ENCODE results near the gene SNAPC3. TPM values are rescaled to one million over a fixed set of nuclear protein-coding genes. Genes with fewer than 3 reads are reported as not detected.

Gene SNAPC3
- total RNA-seq, 1 donor, result 30.4 TPM

- no peak overlapping the region for H2AFZ ChIP-seq (ENCODE audit: low read length)
- DNase-seq (ENCODE audit: insufficient read length, low spot score, missing footprints), result no peak
- TF ChIP-seq CTCF (IDR thresholded peaks at IDR 0.05; ENCODE audit: extremely low read depth, low read depth, low read length), result no peak
- no peaks in the 10 kb centered on the region for H3K79me2 ChIP-seq (ENCODE audit: insufficient read depth, low read length)
- H3K27me3 ChIP-seq (ENCODE audit: insufficient read depth, low read length), result no peaks in the 10 kb centered on the region
- no peaks in the 10 kb centered on the region for H3K9me3 ChIP-seq (ENCODE audit: low read depth, low read length)
- no peaks in the 10 kb centered on the region for H4K20me1 ChIP-seq (ENCODE audit: insufficient read depth, low read length)
- peak overlapping the region; percentile 54 for H3K27ac ChIP-seq (ENCODE audit: low read depth, low read length)
- peaks cover 9% of the 10 kb centered on the region for H3K4me1 ChIP-seq (ENCODE audit: insufficient read depth, low read length)
- H3K36me3 ChIP-seq (ENCODE audit: insufficient read depth, low read length), result no peaks in the 10 kb centered on the region
- H3K4me3 ChIP-seq (ENCODE audit: insufficient read depth, low read length), result no peak overlapping the region
- H3K4me2 ChIP-seq (ENCODE audit: insufficient read depth, low read length), result peak overlapping the region; percentile 55
Observed at GRCh38 chr9:15400281-15400941, 22.3 kb upstream of the SNAPC3 start.

- H2AFZ ChIP-seq (ENCODE audit: low read length), result peak overlapping the region; percentile 61
- peak; percentile 88 for DNase-seq (ENCODE audit: insufficient read length, low spot score, missing footprints)
- H3K4me2 ChIP-seq (ENCODE audit: insufficient read depth, low read length), result peak overlapping the region; percentile 29
Observed at GRCh38 chr9:15401266-15401665, 21.4 kb upstream of the SNAPC3 start.

GRCh38 chr9:15403155-15403554 is 19.5 kb upstream of the SNAPC3 start:
- Histone ChIP-seq H3K27ac (ENCODE audit: low read depth, low read length) (no peak overlapping the region), H3K79me2 (ENCODE audit: insufficient read depth, low read length) (no peaks in the 10 kb centered on the region), H3K4me1 (ENCODE audit: insufficient read depth, low read length) (peaks cover 9% of the 10 kb centered on the region), H3K4me2 (ENCODE audit: insufficient read depth, low read length) (no peak overlapping the region), H4K20me1 (ENCODE audit: insufficient read depth, low read length) (no peaks in the 10 kb centered on the region), H3K9me3 (ENCODE audit: low read depth, low read length) (no peaks in the 10 kb centered on the region), H2AFZ (ENCODE audit: low read length) (no peak overlapping the region), H3K36me3 (ENCODE audit: insufficient read depth, low read length) (no peaks in the 10 kb centered on the region), H3K4me3 (ENCODE audit: insufficient read depth, low read length) (no peak overlapping the region), H3K27me3 (ENCODE audit: insufficient read depth, low read length) (no peaks in the 10 kb centered on the region)
- no peak for DNase-seq (ENCODE audit: insufficient read length, low spot score, missing footprints)
- TF ChIP-seq CTCF (IDR thresholded peaks at IDR 0.05; ENCODE audit: extremely low read depth, low read depth, low read length), result peak; percentile 30

More at GRCh38 chr9:15401266-15401665, 21.4 kb upstream of the SNAPC3 start:
- Histone ChIP-seq H3K27me3 (ENCODE audit: insufficient read depth, low read length) (no peaks in the 10 kb centered on the region), H3K4me3 (ENCODE audit: insufficient read depth, low read length) (no peak overlapping the region), H3K36me3 (ENCODE audit: insufficient read depth, low read length) (no peaks in the 10 kb centered on the region), H3K27ac (ENCODE audit: low read depth, low read length) (peak overlapping the region; percentile 54), H4K20me1 (ENCODE audit: insufficient read depth, low read length) (no peaks in the 10 kb centered on the region), H3K9me3 (ENCODE audit: low read depth, low read length) (no peaks in the 10 kb centered on the region), H3K4me1 (ENCODE audit: insufficient read depth, low read length) (peaks cover 9% of the 10 kb centered on the region), H3K79me2 (ENCODE audit: insufficient read depth, low read length) (no peaks in the 10 kb centered on the region)
- TF ChIP-seq CTCF (IDR thresholded peaks at IDR 0.05; ENCODE audit: extremely low read depth, low read depth, low read length), result no peak

- no peak for TF ChIP-seq CTCF (IDR thresholded peaks at IDR 0.05; ENCODE audit: extremely low read depth, low read depth, low read length)
- no peak overlapping the region for H3K27ac ChIP-seq (ENCODE audit: low read depth, low read length)
- H3K4me3 ChIP-seq (ENCODE audit: insufficient read depth, low read length), result no peak overlapping the region
- DNase-seq (ENCODE audit: insufficient read length, low spot score, missing footprints), result peak; percentile 96
- no peak overlapping the region for H2AFZ ChIP-seq (ENCODE audit: low read length)
- H3K36me3 ChIP-seq (ENCODE audit: insufficient read depth, low read length), result no peaks in the 10 kb centered on the region
- peaks cover 9% of the 10 kb centered on the region for H3K4me1 ChIP-seq (ENCODE audit: insufficient read depth, low read length)
- no peak overlapping the region for H3K4me2 ChIP-seq (ENCODE audit: insufficient read depth, low read length)
- H3K27me3 ChIP-seq (ENCODE audit: insufficient read depth, low read length), result no peaks in the 10 kb centered on the region
- no peaks in the 10 kb centered on the region for H3K79me2 ChIP-seq (ENCODE audit: insufficient read depth, low read length)
- no peaks in the 10 kb centered on the region for H4K20me1 ChIP-seq (ENCODE audit: insufficient read depth, low read length)
- no peaks in the 10 kb centered on the region for H3K9me3 ChIP-seq (ENCODE audit: low read depth, low read length)
Observed at GRCh38 chr9:15404171-15404570, 18.5 kb upstream of the SNAPC3 start.
